DND-41 (cell line): ENCODE data around the gene CDC42SE2.

Experiments
- EZH2 ChIP-seq: IDR thresholded peaks from 3 replicates; pipeline ENCODE4 v1.6.1; 2012; ENCODE audit warnings: borderline replicate concordance, low read depth, mild to moderate bottlenecking, moderate library complexity, low read length, inconsistent platforms; ENCODE audit not compliant: severe bottlenecking
- TF ChIP-seq, protein P1 (sequence below): IDR thresholded peaks from 2 replicates; pipeline ENCODE4 v1.5.1; 2012; ENCODE audit warnings: borderline replicate concordance, low read length, moderate library complexity, mild to moderate bottlenecking; ENCODE audit not compliant: poor library complexity, severe bottlenecking; ENCODE audit errors: extremely low read depth

DNA sequence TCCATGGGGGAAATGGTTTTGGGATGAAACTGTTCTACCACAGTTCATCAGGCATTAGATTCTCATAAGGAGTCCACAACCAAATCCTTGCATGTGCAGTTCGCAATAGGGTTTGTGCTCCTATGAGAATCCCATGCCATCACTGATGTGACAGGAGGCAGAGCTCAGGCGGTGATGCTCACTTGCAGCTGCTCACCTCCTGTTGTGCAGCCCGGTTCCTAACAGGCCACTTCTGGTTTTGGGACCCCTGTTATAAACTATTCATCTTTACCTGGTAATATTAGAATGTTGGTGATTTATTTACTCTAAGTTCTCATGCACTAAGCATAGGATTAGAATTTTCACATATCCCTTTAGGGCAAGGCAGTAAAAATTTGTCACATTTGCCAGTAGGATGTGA, 122.3 kb downstream of the CDC42SE2 start:
- TF ChIP-seq, protein P1, sequence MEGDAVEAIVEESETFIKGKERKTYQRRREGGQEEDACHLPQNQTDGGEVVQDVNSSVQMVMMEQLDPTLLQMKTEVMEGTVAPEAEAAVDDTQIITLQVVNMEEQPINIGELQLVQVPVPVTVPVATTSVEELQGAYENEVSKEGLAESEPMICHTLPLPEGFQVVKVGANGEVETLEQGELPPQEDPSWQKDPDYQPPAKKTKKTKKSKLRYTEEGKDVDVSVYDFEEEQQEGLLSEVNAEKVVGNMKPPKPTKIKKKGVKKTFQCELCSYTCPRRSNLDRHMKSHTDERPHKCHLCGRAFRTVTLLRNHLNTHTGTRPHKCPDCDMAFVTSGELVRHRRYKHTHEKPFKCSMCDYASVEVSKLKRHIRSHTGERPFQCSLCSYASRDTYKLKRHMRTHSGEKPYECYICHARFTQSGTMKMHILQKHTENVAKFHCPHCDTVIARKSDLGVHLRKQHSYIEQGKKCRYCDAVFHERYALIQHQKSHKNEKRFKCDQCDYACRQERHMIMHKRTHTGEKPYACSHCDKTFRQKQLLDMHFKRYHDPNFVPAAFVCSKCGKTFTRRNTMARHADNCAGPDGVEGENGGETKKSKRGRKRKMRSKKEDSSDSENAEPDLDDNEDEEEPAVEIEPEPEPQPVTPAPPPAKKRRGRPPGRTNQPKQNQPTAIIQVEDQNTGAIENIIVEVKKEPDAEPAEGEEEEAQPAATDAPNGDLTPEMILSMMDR, result no peak
- TF ChIP-seq EZH2, result no peak
